ENCODE measurements around the gene FSTL4. TPM values are rescaled to one million over a fixed set of nuclear protein-coding genes. Genes with fewer than 3 reads are reported as not detected.

FSTL4 gene
- polyA plus RNA-seq, 1 of the 3 experiments (the other 2 are of a cell fraction) = not detected

DNA sequence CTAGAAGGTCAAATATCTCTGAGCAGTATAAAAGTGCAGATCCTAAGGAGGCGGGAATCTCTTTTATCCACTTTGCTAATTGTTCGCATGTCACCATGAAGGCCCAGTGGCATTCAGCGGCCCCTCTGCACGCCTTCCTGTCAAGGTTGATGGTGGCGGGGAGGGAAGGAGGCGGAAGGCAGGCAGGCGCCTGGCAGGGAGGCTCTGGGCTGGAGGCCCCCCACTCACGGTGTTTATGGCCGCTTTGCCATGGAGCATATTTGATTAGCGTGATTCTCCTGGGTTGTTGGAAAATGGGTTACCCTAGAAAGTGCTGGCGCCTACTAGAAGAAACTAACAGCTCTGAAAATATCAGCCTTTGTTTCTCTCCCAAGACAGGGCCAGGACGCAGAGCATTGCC lies 209.6 kb downstream of the FSTL4 start:
- Histone ChIP-seq H4K20me1 (ENCODE audit: insufficient read depth) (no peaks in the 10 kb centered on the region), H3F3A (replicated peaks; ENCODE audit: insufficient read depth) (no peaks in the 10 kb centered on the region), H3K27ac (ENCODE audit: low read depth in 2 of 2, low read length in 1 of 2) (no peak overlapping the region), H3K36me3 (replicated peaks in 1 of 2; ENCODE audit: control insufficient read depth in 1 of 2, insufficient read depth in 2 of 2, low read length in 1 of 2) (no peaks in the 10 kb centered on the region), H3K9me3 (no peaks in the 10 kb centered on the region), H3K4me2 (no peak overlapping the region), H3K27me3 (ENCODE audit: insufficient read depth) (no peaks in the 10 kb centered on the region), H3K9me2 (no peaks in the 10 kb centered on the region), H3K9ac (no peak overlapping the region), H3K4me3 (ENCODE audit: low read depth in 2 of 2, low read length in 1 of 2) (no peak overlapping the region), H2AFZ (ENCODE audit: low read depth) (no peak overlapping the region), H3K4me1 (ENCODE audit: control insufficient read depth in 1 of 2, insufficient read depth in 2 of 2, low read depth in 1 of 2, low read length in 1 of 2) (peaks cover 0 to 4% of the 10 kb centered on the region in 2 experiments; a peak in 1 of 4 replicates), H3K79me2 (ENCODE audit: insufficient read depth) (no peaks in the 10 kb centered on the region)
- POLR2A ChIA-PET = no interaction called here
- TF ChIP-seq NFIC (IDR thresholded peaks at IDR 0.05; ENCODE audit: borderline replicate concordance) (no peak), RCOR1 (IDR thresholded peaks at IDR 0.05; ENCODE audit: low read length) (no peak), ELF1 (IDR thresholded peaks at IDR 0.05) (no peak), MXI1 (IDR thresholded peaks at IDR 0.05; ENCODE audit: low read depth, low read length) (no peak), FOSL2 (IDR thresholded peaks at IDR 0.05; ENCODE audit: borderline replicate concordance, low read depth) (no peak)
- TF ChIP-seq, protein P1, sequence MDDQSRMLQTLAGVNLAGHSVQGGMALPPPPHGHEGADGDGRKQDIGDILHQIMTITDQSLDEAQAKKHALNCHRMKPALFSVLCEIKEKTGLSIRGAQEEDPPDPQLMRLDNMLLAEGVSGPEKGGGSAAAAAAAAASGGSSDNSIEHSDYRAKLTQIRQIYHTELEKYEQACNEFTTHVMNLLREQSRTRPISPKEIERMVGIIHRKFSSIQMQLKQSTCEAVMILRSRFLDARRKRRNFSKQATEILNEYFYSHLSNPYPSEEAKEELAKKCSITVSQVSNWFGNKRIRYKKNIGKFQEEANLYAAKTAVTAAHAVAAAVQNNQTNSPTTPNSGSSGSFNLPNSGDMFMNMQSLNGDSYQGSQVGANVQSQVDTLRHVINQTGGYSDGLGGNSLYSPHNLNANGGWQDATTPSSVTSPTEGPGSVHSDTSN (IDR thresholded peaks at IDR 0.05) = no peak
- TF ChIP-seq, protein P2, sequence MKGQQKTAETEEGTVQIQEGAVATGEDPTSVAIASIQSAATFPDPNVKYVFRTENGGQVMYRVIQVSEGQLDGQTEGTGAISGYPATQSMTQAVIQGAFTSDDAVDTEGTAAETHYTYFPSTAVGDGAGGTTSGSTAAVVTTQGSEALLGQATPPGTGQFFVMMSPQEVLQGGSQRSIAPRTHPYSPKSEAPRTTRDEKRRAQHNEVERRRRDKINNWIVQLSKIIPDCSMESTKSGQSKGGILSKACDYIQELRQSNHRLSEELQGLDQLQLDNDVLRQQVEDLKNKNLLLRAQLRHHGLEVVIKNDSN (IDR thresholded peaks at IDR 0.05; ENCODE audit: borderline replicate concordance, low read depth) = no peak
- 71% methylated on average over 12 of the region's 12 CpGs for WGBS (ENCODE audit: low lambda C conversion rate)
- CTCF ChIA-PET = interaction anchor here (1.3 kb wide), 1 partner anchor 21 kb away, joined by 6 read pairs; no protein-coding TSS in a partner anchor
- no peak for DNase-seq

DNA sequence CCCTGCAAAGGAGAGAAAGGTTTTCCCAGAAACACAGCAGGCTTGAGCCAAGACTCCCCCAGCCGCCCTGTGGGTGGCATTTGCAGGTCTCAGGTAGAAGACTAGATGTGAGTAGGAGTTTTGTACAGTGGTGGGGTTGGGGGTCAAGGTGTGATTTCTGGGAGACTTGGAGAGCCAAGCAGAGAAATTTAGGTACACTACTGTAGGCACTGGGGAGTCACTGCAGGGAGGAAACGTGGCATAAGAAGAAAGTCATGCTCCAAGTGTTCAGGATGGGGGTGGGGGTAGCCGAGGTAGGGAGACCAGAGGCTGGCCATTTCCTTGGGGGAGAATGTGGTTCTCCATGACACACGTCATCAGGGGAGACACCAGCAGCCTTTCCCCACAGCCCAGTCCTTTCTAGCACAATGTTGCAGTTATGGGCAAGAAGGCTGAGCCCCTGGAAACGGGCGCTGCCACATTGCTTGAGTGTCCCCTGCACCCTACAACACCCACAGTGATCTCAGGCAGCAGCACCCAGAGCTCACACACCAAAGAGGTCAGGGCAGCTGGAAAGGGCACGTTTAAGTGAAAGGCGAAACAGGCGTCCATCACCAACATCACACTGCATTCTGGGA lies 210.5 kb downstream of the FSTL4 start:
- ChIA-PET POLR2A (no interaction called here), CTCF (no interaction called here)
- H4K20me1 ChIP-seq (ENCODE audit: insufficient read depth) = no peaks in the 10 kb centered on the region
- 31% methylated on average over 7 of the region's 9 CpGs for WGBS (ENCODE audit: low lambda C conversion rate)
- no peak overlapping the region for H3K4me2 ChIP-seq
- TF ChIP-seq POLR2AphosphoS5 (IDR thresholded peaks at IDR 0.05; ENCODE audit: low read depth, low read length) (no peak), RAD21 (IDR thresholded peaks at IDR 0.05; ENCODE audit: low read length) (no peak), TEAD4 (IDR thresholded peaks at IDR 0.05; ENCODE audit: borderline replicate concordance, insufficient read depth) (no peak), YY1 (IDR thresholded peaks at IDR 0.05; ENCODE audit: low read depth) (no peak), EZH2phosphoT487 (IDR thresholded peaks at IDR 0.05; ENCODE audit: borderline replicate concordance, low read depth) (no peak), ELF1 (IDR thresholded peaks at IDR 0.05) (no peak), GABPA (IDR thresholded peaks at IDR 0.05; ENCODE audit: low read depth) (no peak), EP300 (IDR thresholded peaks at IDR 0.05; ENCODE audit: borderline replicate concordance in 1 of 2, low read depth in 1 of 2, low read length in 1 of 2) (no peak), RFX5 (IDR thresholded peaks at IDR 0.05; ENCODE audit: low read length) (no peak), SMC3 (IDR thresholded peaks at IDR 0.05; ENCODE audit: low read depth, low read length) (no peak), FOXJ3 (CRISPR knock-in tag; IDR thresholded peaks at IDR 0.05) (no peak)
- TF ChIP-seq, protein P3, sequence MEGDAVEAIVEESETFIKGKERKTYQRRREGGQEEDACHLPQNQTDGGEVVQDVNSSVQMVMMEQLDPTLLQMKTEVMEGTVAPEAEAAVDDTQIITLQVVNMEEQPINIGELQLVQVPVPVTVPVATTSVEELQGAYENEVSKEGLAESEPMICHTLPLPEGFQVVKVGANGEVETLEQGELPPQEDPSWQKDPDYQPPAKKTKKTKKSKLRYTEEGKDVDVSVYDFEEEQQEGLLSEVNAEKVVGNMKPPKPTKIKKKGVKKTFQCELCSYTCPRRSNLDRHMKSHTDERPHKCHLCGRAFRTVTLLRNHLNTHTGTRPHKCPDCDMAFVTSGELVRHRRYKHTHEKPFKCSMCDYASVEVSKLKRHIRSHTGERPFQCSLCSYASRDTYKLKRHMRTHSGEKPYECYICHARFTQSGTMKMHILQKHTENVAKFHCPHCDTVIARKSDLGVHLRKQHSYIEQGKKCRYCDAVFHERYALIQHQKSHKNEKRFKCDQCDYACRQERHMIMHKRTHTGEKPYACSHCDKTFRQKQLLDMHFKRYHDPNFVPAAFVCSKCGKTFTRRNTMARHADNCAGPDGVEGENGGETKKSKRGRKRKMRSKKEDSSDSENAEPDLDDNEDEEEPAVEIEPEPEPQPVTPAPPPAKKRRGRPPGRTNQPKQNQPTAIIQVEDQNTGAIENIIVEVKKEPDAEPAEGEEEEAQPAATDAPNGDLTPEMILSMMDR (IDR thresholded peaks at IDR 0.05) = no peak
- TF ChIP-seq, protein P4, sequence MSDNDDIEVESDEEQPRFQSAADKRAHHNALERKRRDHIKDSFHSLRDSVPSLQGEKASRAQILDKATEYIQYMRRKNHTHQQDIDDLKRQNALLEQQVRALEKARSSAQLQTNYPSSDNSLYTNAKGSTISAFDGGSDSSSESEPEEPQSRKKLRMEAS (IDR thresholded peaks at IDR 0.05; ENCODE audit: low read depth) = no peak
- no peaks in the 10 kb centered on the region for H3K27me3 ChIP-seq (ENCODE audit: insufficient read depth)
- no peaks in the 10 kb centered on the region for H3K9me3 ChIP-seq
- no peak overlapping the region for H2AFZ ChIP-seq (ENCODE audit: low read depth)
- H3F3A ChIP-seq (replicated peaks; ENCODE audit: insufficient read depth) = no peaks in the 10 kb centered on the region
- no peaks in the 10 kb centered on the region for H3K79me2 ChIP-seq (ENCODE audit: insufficient read depth)
- no peaks in the 10 kb centered on the region for H3K36me3 ChIP-seq (replicated peaks in 1 of 2; ENCODE audit: control insufficient read depth in 1 of 2, insufficient read depth in 2 of 2, low read length in 1 of 2)
- no peaks in the 10 kb centered on the region for H3K9me2 ChIP-seq
- H3K27ac ChIP-seq (ENCODE audit: low read depth in 2 of 2, low read length in 1 of 2) = no peak overlapping the region
- H3K4me3 ChIP-seq (ENCODE audit: low read depth in 2 of 2, low read length in 1 of 2) = no peak overlapping the region
- no peak for DNase-seq
- no peak overlapping the region for H3K9ac ChIP-seq
- peaks cover 0 to 4% of the 10 kb centered on the region in 2 experiments; a peak in 1 of 4 replicates for H3K4me1 ChIP-seq (ENCODE audit: control insufficient read depth in 1 of 2, insufficient read depth in 2 of 2, low read depth in 1 of 2, low read length in 1 of 2)

Measured in SK-N-SH (cell line).